ENCODE results near the gene USP54. TPM values are rescaled to one million over a fixed set of nuclear protein-coding genes. Genes with fewer than 3 reads are reported as not detected.

USP54 gene
- total RNA-seq, 4 donors from 2014 or later, result 10.6 to 73.7 (median 40.5) TPM

DNA sequence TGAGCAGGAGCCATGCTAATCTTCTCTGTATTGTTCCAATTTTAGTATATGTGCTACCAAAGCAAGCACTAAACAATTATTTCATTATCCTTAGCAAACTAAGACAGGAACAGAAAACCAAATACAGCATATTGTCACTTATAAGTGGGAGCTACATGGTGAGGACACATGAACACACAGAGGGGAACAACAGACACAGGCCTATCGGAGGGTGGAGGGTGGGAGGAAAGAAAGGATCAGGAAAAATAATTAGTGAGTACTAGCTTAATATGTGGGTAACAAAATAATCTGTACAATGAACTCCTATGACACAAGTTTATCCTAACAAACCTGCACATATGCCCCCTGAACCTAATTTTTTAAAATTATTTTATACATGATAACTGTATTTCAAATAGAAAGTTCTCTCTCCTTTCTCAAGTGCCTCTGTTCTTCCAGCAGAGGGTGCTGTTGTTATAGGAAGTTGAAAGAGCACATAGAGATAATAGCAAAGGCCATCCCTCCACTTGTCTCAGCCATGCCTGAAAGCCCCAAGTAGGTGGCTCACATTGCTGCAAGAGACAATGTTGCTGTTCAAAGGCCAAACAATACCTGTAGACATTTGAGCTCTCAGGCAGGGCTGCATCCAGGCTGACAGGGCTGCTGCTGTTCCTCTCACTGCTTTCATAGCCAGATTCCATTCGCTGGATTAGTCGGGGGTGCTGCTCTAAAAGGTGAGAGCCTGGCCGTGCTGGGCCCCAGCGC is 61.9 kb downstream of the USP54 start:
- DNase-seq, result peak; percentile 29 to 67

DNA sequence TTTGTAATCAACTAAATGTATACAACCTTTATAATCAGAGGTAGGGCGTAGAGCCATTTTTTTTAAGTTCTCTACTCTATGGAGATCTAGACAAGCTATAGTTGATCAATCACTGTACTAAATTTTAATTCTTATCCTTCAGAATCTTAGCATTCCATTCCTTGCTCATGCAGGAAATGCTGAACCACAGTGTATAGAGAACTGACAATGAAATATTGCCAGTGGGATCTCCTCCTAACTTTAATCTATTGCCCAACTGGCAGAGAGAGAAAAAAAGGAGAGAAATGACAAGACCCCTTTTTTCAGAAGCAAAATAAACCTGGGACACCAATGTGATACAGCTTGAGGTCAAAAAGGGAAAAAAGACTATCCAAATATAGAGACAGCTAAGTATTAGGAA is 68.9 kb downstream of the USP54 start:
- no peak for DNase-seq
- intact Hi-C loops (cut with DNase I; ENCODE audit: low total_unique reads), result no loop called here
- H3K9me3 ChIP-seq, result no peaks in the 10 kb centered on the region
- no peaks in the 10 kb centered on the region for H3K36me3 ChIP-seq
- TF ChIP-seq, protein P1, sequence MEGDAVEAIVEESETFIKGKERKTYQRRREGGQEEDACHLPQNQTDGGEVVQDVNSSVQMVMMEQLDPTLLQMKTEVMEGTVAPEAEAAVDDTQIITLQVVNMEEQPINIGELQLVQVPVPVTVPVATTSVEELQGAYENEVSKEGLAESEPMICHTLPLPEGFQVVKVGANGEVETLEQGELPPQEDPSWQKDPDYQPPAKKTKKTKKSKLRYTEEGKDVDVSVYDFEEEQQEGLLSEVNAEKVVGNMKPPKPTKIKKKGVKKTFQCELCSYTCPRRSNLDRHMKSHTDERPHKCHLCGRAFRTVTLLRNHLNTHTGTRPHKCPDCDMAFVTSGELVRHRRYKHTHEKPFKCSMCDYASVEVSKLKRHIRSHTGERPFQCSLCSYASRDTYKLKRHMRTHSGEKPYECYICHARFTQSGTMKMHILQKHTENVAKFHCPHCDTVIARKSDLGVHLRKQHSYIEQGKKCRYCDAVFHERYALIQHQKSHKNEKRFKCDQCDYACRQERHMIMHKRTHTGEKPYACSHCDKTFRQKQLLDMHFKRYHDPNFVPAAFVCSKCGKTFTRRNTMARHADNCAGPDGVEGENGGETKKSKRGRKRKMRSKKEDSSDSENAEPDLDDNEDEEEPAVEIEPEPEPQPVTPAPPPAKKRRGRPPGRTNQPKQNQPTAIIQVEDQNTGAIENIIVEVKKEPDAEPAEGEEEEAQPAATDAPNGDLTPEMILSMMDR (IDR thresholded peaks at IDR 0.05), result no peak
- no peak for TF ChIP-seq POLR2A (IDR thresholded peaks at IDR 0.05)
- no peak overlapping the region for H3K4me3 ChIP-seq
- H3K4me1 ChIP-seq, result no peaks in the 10 kb centered on the region
- no peak overlapping the region for H3K27ac ChIP-seq
- no peaks in the 10 kb centered on the region for H3K27me3 ChIP-seq

More for the DNA sequence above, 61.9 kb downstream of the USP54 start:
- no peak overlapping the region for H3K27ac ChIP-seq
- no peaks in the 10 kb centered on the region for H3K36me3 ChIP-seq
- no peaks in the 10 kb centered on the region for H3K4me1 ChIP-seq
- TF ChIP-seq, protein P1 (IDR thresholded peaks at IDR 0.05), result peak; percentile 81 to 92 (median 90)
- no peak for TF ChIP-seq POLR2A (IDR thresholded peaks at IDR 0.05)
- no peaks in the 10 kb centered on the region for H3K27me3 ChIP-seq
- intact Hi-C loops (cut with DNase I; ENCODE audit: low total_unique reads), result loop anchor here (5.0 kb wide), 1 partner anchor 113 kb away; the partner anchor contains the start of gene MYOZ1
- no peak overlapping the region for H3K4me3 ChIP-seq
- no peaks in the 10 kb centered on the region for H3K9me3 ChIP-seq

DNA sequence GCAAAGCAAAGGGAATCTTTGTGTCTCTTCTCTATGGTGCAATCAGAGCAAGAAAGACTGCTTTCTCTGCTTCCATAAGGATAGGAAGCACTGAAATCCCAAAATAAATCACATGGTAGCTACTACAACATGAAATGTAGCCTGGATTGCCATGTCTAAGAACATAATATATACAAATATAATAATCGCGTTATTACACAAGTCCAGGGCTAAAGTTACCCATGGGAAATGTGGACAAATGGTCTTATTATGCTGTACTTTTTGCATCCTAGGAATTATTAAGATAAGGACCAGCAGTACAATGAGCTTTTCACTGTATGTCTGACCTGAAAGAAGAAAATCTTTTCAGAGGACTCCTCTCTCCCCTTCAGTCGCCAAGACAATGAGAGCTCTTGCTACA is 71.8 kb downstream of the USP54 start:
- intact Hi-C loops (cut with DNase I; ENCODE audit: low total_unique reads), result no loop called here
- H3K4me3 ChIP-seq, result no peak overlapping the region
- no peaks in the 10 kb centered on the region for H3K36me3 ChIP-seq
- no peaks in the 10 kb centered on the region for H3K9me3 ChIP-seq
- TF ChIP-seq POLR2A (IDR thresholded peaks at IDR 0.05), result no peak
- TF ChIP-seq, protein P1 (IDR thresholded peaks at IDR 0.05), result no peak
- H3K27me3 ChIP-seq, result no peaks in the 10 kb centered on the region
- DNase-seq, result no peak
- H3K4me1 ChIP-seq, result no peaks in the 10 kb centered on the region
- no peak overlapping the region for H3K27ac ChIP-seq

DNA sequence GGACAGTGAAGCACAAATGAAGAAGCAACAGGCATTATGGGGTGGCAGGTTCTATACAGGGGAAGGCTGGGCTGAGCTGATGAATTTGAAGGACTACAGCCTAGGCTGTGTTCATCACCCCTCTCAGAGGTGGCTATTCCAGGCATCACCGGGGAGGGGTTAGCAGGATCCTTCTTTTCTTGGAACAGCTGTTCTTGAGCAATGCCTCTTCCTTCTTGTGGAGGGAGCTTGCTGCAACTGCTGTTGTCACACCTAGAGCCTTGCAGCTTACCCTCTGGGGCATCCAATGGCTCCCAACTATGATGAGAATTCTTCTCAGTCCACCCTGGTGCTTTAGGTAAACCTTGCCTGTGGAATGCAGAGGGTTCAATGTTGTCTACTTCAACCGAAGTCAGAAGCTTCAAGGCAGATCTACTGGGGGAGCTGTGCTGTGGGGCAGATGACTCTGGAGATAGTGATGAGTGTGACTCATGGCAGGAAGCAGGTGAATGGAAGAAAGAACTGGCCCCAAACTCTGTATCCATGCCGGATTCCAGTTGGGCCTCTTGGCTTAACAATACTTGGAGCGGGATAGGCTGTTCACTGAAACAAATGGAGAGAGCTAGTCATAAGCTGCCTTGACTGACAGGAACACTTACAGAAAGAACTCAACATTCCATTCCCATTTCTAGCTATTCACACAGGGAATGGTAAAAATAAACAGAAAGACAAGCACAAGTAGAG is 73.8 kb downstream of the USP54 start:
- H3K27me3 ChIP-seq, result no peaks in the 10 kb centered on the region
- H3K9me3 ChIP-seq, result no peaks in the 10 kb centered on the region
- no peaks in the 10 kb centered on the region for H3K4me1 ChIP-seq
- no peak overlapping the region for H3K27ac ChIP-seq
- TF ChIP-seq, protein P1 (IDR thresholded peaks at IDR 0.05), result no peak
- no peak for TF ChIP-seq POLR2A (IDR thresholded peaks at IDR 0.05)
- H3K4me3 ChIP-seq, result no peak overlapping the region
- no peak for DNase-seq
- H3K36me3 ChIP-seq, result no peaks in the 10 kb centered on the region
- intact Hi-C loops (cut with DNase I; ENCODE audit: low total_unique reads), result no loop called here

DNA sequence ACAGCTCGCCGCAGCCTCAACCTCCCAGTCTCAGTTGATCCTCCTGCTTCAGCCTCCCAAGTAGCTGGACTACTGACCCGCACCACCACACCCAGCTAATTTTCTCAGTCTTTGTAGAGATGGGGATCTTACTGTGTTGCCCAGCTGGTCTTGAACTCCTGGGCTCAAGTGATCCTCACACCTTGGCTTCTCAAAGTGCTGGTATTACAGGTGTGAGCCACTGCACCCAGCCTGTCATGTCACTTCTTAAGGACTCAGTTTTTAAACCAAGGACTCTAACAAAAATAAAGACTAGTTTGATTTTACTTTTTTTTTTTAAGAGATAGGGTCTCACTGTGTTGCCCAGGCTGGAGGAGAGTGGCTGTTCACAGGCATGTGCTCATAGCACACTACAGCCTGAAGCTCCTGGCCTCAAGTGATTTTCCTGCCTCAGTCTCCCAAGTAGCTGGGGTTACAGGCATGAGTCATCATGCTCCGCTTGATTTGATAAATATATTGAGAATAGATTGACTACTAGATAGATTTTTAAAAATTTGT is 78.9 kb downstream of the USP54 start:
- Histone ChIP-seq H3K4me3 (no peak overlapping the region), H3K27ac (no peak overlapping the region), H3K27me3 (no peaks in the 10 kb centered on the region), H3K9me3 (no peaks in the 10 kb centered on the region), H3K36me3 (no peaks in the 10 kb centered on the region), H3K4me1 (no peaks in the 10 kb centered on the region)
- intact Hi-C loops (cut with DNase I; ENCODE audit: low total_unique reads), result no loop called here
- no peak for DNase-seq
- TF ChIP-seq POLR2A (IDR thresholded peaks at IDR 0.05), result no peak

All from uterus (tissue), 4 donors.